A673 (cell line): ENCODE measurements around the gene LHFPL2. TPM values are rescaled to one million over a fixed set of nuclear protein-coding genes. Genes with fewer than 3 reads are reported as not detected.

Experiments
- BruUV-seq: library from RNA; stranded (reverse); fragments of 400-500 nt; replicated peaks from 2 replicates; lab custom pipeline; 2021; lab: Mats Ljungman, UMichigan
- CTCF ChIA-PET: fragments of 300-600 bp; sonication (Branson Sonifier 250); formaldehyde crosslinking; loops from one replicate; lab custom pipeline; 2022; ENCODE audit warnings: antibody characterized with exemption; lab: Charles Lee
- POLR2A ChIA-PET: fragments of 300-600 bp; sonication (Branson Sonifier 250); formaldehyde crosslinking; loops from one replicate; lab custom pipeline; 2022; ENCODE audit warnings: antibody characterized with exemption; ENCODE audit not compliant: low non-redundant PET; lab: Charles Lee
- DNase-seq: peaks from one replicate; pipeline ENCODE4 v3.0.0-alpha.2; 2015; ENCODE audit warnings: low spot score
- H3K27ac ChIP-seq: fragments of 200-600 bp; sonication (generic); 2 replicates; pipeline ENCODE4 v1.5.1; 2016; ENCODE audit warnings: mixed run types, low read depth, mild to moderate bottlenecking, mixed read lengths, antibody characterized with exemption, low read length; ENCODE audit not compliant: poor library complexity, severe bottlenecking
- H3K27me3 ChIP-seq: fragments of 200-600 bp; sonication (generic); replicated peaks from 2 replicates; pipeline ENCODE4 v1.6.1; 2017; ENCODE audit warnings: mixed run types, low read depth, mild to moderate bottlenecking, mixed read lengths, antibody characterized with exemption, low read length; ENCODE audit not compliant: insufficient read depth, poor library complexity
- H3K36me3 ChIP-seq: fragments of 200-600 bp; sonication (generic); 2 replicates; pipeline ENCODE4 v1.6.1; 2016; ENCODE audit warnings: mixed run types, mild to moderate bottlenecking, mixed read lengths, antibody characterized with exemption, low read length; ENCODE audit not compliant: insufficient read depth, poor library complexity, severe bottlenecking
- H3K4me1 ChIP-seq: fragments of 200-600 bp; sonication (generic); 2 replicates; pipeline ENCODE4 v1.6.1; 2017; ENCODE audit warnings: mixed run types, mild to moderate bottlenecking, mixed read lengths, antibody characterized with exemption, low read length; ENCODE audit not compliant: insufficient read depth, poor library complexity, severe bottlenecking
- H3K4me3 ChIP-seq: fragments of 200-600 bp; sonication (generic); 2 replicates; pipeline ENCODE4 v1.5.1; 2016; ENCODE audit warnings: low read depth, mixed run types, mild to moderate bottlenecking, mixed read lengths, low read length; ENCODE audit not compliant: poor library complexity, severe bottlenecking
- H3K9me3 ChIP-seq: fragments of 200-600 bp; sonication (generic); 2 replicates; pipeline ENCODE4 v1.6.1; 2016; ENCODE audit warnings: mixed run types, low read depth, mild to moderate bottlenecking, mixed read lengths, antibody characterized with exemption, low read length; ENCODE audit not compliant: poor library complexity, severe bottlenecking
- EZH2 ChIP-seq: fragments of 200-600 bp; sonication (generic); IDR thresholded peaks from 2 replicates; pipeline ENCODE4 v1.6.1; 2017; ENCODE audit warnings: borderline replicate concordance, low read depth, mild to moderate bottlenecking, mixed read lengths, antibody characterized with exemption, low read length; ENCODE audit not compliant: poor library complexity, severe bottlenecking
- intact Hi-C: fragments of 100-400 bp; cut with micrococcal nuclease; formaldehyde crosslinking; loops from one replicate; pipeline ENCODE4 v1.10.0; 2022; ENCODE audit not compliant: unreplicated experiment
- total RNA-seq: library from RNA; stranded (reverse); gene quantifications from 2 replicates; pipeline ENCODE4 v1.2.3, GENCODE V29; 2021
- TF ChIP-seq, protein P1 (sequence below): fragments of 300-800, 200-600 bp; sonication (generic); conservative IDR thresholded peaks from 2 replicates; pipeline ENCODE4 v1.5.1; 2017; ENCODE audit warnings: low read depth, mild to moderate bottlenecking, antibody characterized with exemption, low read length, moderate library complexity, mixed read lengths

Gene LHFPL2
- total RNA-seq, 1 experiment from 2014 or later = 6.2 TPM

DNA sequence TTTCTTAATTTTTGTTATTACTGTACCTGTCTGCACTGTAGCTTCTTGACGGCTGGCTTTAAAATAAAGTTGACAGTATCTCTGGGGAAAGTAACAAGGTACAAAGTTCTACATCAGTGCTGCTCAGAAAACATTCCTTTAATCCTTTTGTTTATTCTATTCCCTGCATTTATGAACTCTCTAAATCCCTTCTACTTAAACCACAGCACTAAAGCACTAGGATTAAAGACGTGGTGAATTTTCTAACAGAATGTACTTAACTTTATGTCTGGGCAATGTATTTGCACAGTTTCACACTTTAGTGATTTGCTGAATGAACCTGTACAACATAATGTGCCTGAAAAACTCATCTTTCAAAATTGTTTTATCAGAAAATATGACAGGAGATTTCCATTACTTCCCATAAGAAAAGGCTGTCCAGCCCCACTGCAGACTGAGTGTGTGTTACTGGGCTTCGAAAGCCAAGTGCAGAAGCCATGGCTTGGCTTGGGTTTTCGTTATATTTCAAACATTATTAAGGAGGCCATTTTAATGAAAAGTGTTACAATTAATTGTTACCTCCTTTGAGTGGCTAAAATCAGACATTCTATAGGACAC lies 43.8 kb downstream of the LHFPL2 start:
- no peaks in the 10 kb centered on the region for H3K36me3 ChIP-seq
- CTCF ChIA-PET = no interaction called here

DNA sequence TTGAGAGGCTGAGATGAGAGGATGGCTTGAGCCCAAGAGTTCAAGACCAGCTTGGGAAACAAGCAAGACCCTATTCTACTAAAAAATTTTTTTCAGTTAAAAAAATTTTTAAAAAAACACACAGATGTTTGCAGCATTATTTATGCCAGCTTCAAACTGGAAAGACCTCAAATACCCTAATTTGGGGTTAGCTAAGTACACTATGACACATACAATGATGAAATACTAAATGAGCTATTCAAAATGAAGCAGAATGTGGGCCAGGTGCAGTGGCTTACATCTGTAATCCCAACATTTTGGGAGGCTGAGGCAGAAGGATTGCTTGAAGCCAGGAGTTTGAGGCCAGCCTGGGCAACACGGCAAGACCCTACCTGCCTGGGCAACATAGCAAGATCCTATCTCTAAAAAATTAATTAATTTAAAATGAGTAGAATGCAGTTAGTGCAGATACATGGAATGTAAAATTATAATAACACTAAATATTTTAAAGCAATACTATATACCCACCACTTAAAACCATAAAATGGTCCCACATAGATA lies 44.9 kb downstream of the LHFPL2 start:
- intact Hi-C loops = no loop called here
- Histone ChIP-seq H3K27ac (no peak overlapping the region), H3K9me3 (no peaks in the 10 kb centered on the region), H3K36me3 (no peaks in the 10 kb centered on the region), H3K4me1 (no peaks in the 10 kb centered on the region), H3K27me3 (no peaks in the 10 kb centered on the region), H3K4me3 (no peak overlapping the region)
- no peak for DNase-seq
- ChIA-PET POLR2A (no interaction called here), CTCF (no interaction called here)
- no TSS peak for BruUV-seq
- TF ChIP-seq, protein P1, sequence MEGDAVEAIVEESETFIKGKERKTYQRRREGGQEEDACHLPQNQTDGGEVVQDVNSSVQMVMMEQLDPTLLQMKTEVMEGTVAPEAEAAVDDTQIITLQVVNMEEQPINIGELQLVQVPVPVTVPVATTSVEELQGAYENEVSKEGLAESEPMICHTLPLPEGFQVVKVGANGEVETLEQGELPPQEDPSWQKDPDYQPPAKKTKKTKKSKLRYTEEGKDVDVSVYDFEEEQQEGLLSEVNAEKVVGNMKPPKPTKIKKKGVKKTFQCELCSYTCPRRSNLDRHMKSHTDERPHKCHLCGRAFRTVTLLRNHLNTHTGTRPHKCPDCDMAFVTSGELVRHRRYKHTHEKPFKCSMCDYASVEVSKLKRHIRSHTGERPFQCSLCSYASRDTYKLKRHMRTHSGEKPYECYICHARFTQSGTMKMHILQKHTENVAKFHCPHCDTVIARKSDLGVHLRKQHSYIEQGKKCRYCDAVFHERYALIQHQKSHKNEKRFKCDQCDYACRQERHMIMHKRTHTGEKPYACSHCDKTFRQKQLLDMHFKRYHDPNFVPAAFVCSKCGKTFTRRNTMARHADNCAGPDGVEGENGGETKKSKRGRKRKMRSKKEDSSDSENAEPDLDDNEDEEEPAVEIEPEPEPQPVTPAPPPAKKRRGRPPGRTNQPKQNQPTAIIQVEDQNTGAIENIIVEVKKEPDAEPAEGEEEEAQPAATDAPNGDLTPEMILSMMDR = no peak
- no peak for TF ChIP-seq EZH2

More for the DNA sequence above, 43.8 kb downstream of the LHFPL2 start:
- no peaks in the 10 kb centered on the region for H3K9me3 ChIP-seq
- TF ChIP-seq, protein P1 = no peak
- TF ChIP-seq EZH2 = no peak
- no TSS peak for BruUV-seq
- intact Hi-C loops = no loop called here
- POLR2A ChIA-PET = no interaction called here
- H3K27me3 ChIP-seq = no peaks in the 10 kb centered on the region
- H3K4me1 ChIP-seq = no peaks in the 10 kb centered on the region
- H3K4me3 ChIP-seq = no peak overlapping the region
- DNase-seq = no peak
- H3K27ac ChIP-seq = no peak overlapping the region

DNA sequence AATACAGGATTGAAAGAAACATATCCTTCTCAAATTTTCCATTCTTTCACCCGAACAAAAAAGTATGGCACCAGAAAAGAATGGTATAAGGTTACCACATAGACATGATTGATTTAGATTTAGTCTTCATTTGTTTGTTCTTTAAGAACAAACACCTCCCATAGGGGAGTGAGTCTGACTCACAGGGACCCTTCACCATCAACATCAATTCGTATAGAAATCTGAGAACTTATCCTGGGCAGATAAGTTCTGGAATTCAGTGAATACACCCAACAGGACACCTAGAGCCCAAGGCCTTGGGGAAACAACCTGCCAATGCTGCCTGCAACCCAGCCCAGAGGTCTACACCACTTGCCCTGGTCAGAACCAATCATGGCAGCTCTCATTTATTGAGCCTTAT lies 46.2 kb downstream of the LHFPL2 start:
- Histone ChIP-seq H3K9me3 (no peaks in the 10 kb centered on the region), H3K4me1 (no peaks in the 10 kb centered on the region), H3K36me3 (no peaks in the 10 kb centered on the region), H3K4me3 (no peak overlapping the region), H3K27ac (no peak overlapping the region), H3K27me3 (no peaks in the 10 kb centered on the region)
- ChIA-PET POLR2A (no interaction called here), CTCF (no interaction called here)
- no peak for TF ChIP-seq EZH2
- TF ChIP-seq, protein P1 = no peak
- no TSS peak for BruUV-seq
- intact Hi-C loops = no loop called here
- DNase-seq = no peak
